IMR-90 (cell line): ENCODE data around the gene KDM6B. TPM values are rescaled to one million over a fixed set of nuclear protein-coding genes. Genes with fewer than 3 reads are reported as not detected.

Source experiments
- ATAC-seq: fragments of 200-7000 bp; cut with Tn5 transposase; 2 replicates; pipeline ENCODE4 v1.9.1; 2020; ENCODE audit warnings: low read depth, mild to moderate bottlenecking, moderate library complexity
- BruUV-seq: library from RNA; stranded (reverse); fragments of 400-500 nt; replicated peaks from 2 replicates; lab custom pipeline; 2021; lab: Mats Ljungman, UMichigan
- CTCF ChIA-PET: fragments of 300-600 bp; formaldehyde crosslinking; extraction: SDS; loops from one replicate; lab custom pipeline; 2021; ENCODE audit warnings: antibody characterized with exemption; lab: Yijun Ruan, JAX
- POLR2A ChIA-PET: fragments of 300-600 bp; sonication (Branson Sonifier 250); formaldehyde crosslinking; loops from one replicate; lab custom pipeline; 2022; ENCODE audit warnings: antibody characterized with exemption; ENCODE audit not compliant: unreplicated experiment; lab: Charles Lee
- DNase-seq: peaks from one replicate; pipeline ENCODE4 v3.0.0; 2013
- H2AFZ ChIP-seq: replicated peaks from 2 replicates; pipeline ENCODE3; 2013; ENCODE audit warnings: low read length, mild to moderate bottlenecking; ENCODE audit not compliant: poor library complexity
- H2AK5ac ChIP-seq: 2 replicates; pipeline ENCODE4 v1.6.1; 2013; ENCODE audit warnings: low read depth, low read length, inconsistent platforms
- H2AK9ac ChIP-seq: replicated peaks from 2 replicates; pipeline ENCODE3; 2013; ENCODE audit warnings: mild to moderate bottlenecking, low read depth, low read length, moderate library complexity; ENCODE audit not compliant: poor library complexity
- H2BK120ac ChIP-seq: 2 replicates; pipeline ENCODE4 v1.6.1; 2013; ENCODE audit warnings: low read depth, low read length, inconsistent platforms
- H2BK15ac ChIP-seq: 3 replicates; pipeline ENCODE4 v1.6.1; 2013; ENCODE audit warnings: low read depth, low read length, inconsistent platforms
- H2BK20ac ChIP-seq: 2 replicates; pipeline ENCODE4 v1.6.1; 2013; ENCODE audit warnings: low read depth, mild to moderate bottlenecking, inconsistent platforms, low read length, moderate library complexity
- H2BK5ac ChIP-seq: 2 replicates; pipeline ENCODE4 v1.6.1; 2013; ENCODE audit warnings: mild to moderate bottlenecking, low read depth, low read length, inconsistent platforms; ENCODE audit not compliant: poor library complexity, severe bottlenecking
- H3K14ac ChIP-seq: replicated peaks from 2 replicates; pipeline ENCODE4 v1.6.1; 2013; ENCODE audit warnings: low read depth, low read length, inconsistent platforms
- H3K18ac ChIP-seq: 2 replicates; pipeline ENCODE4 v1.6.1; 2013; ENCODE audit warnings: low read depth, low read length, control low read depth
- H3K23ac ChIP-seq: 2 replicates; pipeline ENCODE4 v1.6.1; 2013; ENCODE audit warnings: low read depth, low read length, inconsistent platforms
- H3K27ac ChIP-seq: 2 replicates; pipeline ENCODE4 v1.5.1; 2013; ENCODE audit warnings: mild to moderate bottlenecking, control low read depth, low read length; ENCODE audit not compliant: insufficient read depth
- H3K27me3 ChIP-seq: 2 replicates; pipeline ENCODE4 v1.6.1; 2013; ENCODE audit warnings: low read length; ENCODE audit not compliant: control insufficient read depth, insufficient read depth
- H3K36me3 ChIP-seq: 2 replicates; pipeline ENCODE4 v1.6.1; 2013; ENCODE audit warnings: low read length, mixed read lengths; ENCODE audit not compliant: control insufficient read depth, insufficient read depth
- H3K4ac ChIP-seq: 2 replicates; pipeline ENCODE4 v1.6.1; 2013; ENCODE audit warnings: low read depth, low read length, inconsistent platforms
- H3K4me1 ChIP-seq: 2 replicates; pipeline ENCODE4 v1.6.1; 2013; ENCODE audit warnings: low read length, mixed read lengths; ENCODE audit not compliant: control insufficient read depth, insufficient read depth
- H3K4me2 ChIP-seq: 2 replicates; pipeline ENCODE4 v1.6.1; 2013; ENCODE audit warnings: low read depth, mild to moderate bottlenecking, control low read depth, low read length, moderate library complexity
- H3K4me3 ChIP-seq: 2 replicates; pipeline ENCODE4 v1.5.1; 2013; ENCODE audit warnings: low read depth, mild to moderate bottlenecking, control low read depth, low read length, moderate library complexity; ENCODE audit not compliant: insufficient read depth
- H3K56ac ChIP-seq: 2 replicates; pipeline ENCODE4 v1.6.1; 2013; ENCODE audit warnings: low read length, inconsistent platforms; ENCODE audit not compliant: insufficient read depth; ENCODE audit errors: extremely low read depth
- H3K79me1 ChIP-seq, 2 experiments: 2 replicates each; pipeline ENCODE4 v1.6.1; 2013; ENCODE audit warnings: low read length in 2 of 2, inconsistent platforms in 1 of 2, low read depth in 1 of 2
- H3K9ac ChIP-seq: 2 replicates; pipeline ENCODE4 v1.6.1; 2013; ENCODE audit warnings: low read depth, low read length, control low read depth
- H3K9me1 ChIP-seq: 2 replicates; pipeline ENCODE4 v1.6.1; 2013; ENCODE audit warnings: low read length, inconsistent platforms; ENCODE audit not compliant: insufficient read depth
- H3K9me3 ChIP-seq: 2 replicates; pipeline ENCODE4 v1.6.1; 2013; ENCODE audit warnings: low read length; ENCODE audit not compliant: control insufficient read depth, insufficient read depth
- H4K20me1 ChIP-seq: 2 replicates; pipeline ENCODE4 v1.6.1; 2013; ENCODE audit warnings: low read length, inconsistent platforms; ENCODE audit not compliant: insufficient read depth
- H4K5ac ChIP-seq: 2 replicates; pipeline ENCODE4 v1.6.1; 2013; ENCODE audit warnings: mild to moderate bottlenecking, low read depth, low read length, control low read depth
- H4K8ac ChIP-seq, 2 experiments: 2 replicates each; pipeline ENCODE4 v1.6.1; 2013; ENCODE audit warnings: low read depth in 2 of 2, low read length in 2 of 2, control low read depth in 1 of 2, inconsistent platforms in 1 of 2
- H4K91ac ChIP-seq: 2 replicates; pipeline ENCODE4 v1.6.1; 2013; ENCODE audit warnings: low read depth, low read length, inconsistent platforms; ENCODE audit not compliant: insufficient read depth
- CHD1 ChIP-seq: IDR thresholded peaks from 2 replicates; pipeline ENCODE4 v1.6.1; 2012; ENCODE audit warnings: low read depth, low read length, improper control_type of control experiment
- ELK1 ChIP-seq: fragments of 150-350 bp; IDR thresholded peaks from 2 replicates; pipeline ENCODE4 v1.6.1; 2016; ENCODE audit warnings: low read depth, mild to moderate bottlenecking, low read length, moderate library complexity, borderline replicate concordance
- FOS ChIP-seq: fragments of 150-350 bp; IDR thresholded peaks from 2 replicates; pipeline ENCODE4 v1.6.1; 2016; ENCODE audit warnings: low read depth, low read length
- MAFK ChIP-seq: IDR thresholded peaks from 2 replicates; pipeline ENCODE4 v1.6.1; 2012; ENCODE audit warnings: low read depth, low read length, improper control_type of control experiment
- MAZ ChIP-seq: IDR thresholded peaks from 2 replicates; pipeline ENCODE4 v1.6.1; 2012; ENCODE audit warnings: low read depth, mild to moderate bottlenecking, low read length, improper control_type of control experiment, moderate library complexity, borderline replicate concordance
- MXI1 ChIP-seq: IDR thresholded peaks from 2 replicates; pipeline ENCODE4 v1.6.1; 2012; ENCODE audit warnings: low read depth, mild to moderate bottlenecking, low read length, moderate library complexity, borderline replicate concordance
- NFE2L2 ChIP-seq: fragments of 150-350 bp; IDR thresholded peaks from 2 replicates; pipeline ENCODE4 v1.6.1; 2016; ENCODE audit warnings: low read depth, mild to moderate bottlenecking, low read length
- POLR2A ChIP-seq: IDR thresholded peaks from 2 replicates; pipeline ENCODE4 v1.6.1; 2012; ENCODE audit warnings: mild to moderate bottlenecking, low read depth, low read length
- RAD21 ChIP-seq: IDR thresholded peaks from 2 replicates; pipeline ENCODE4 v1.6.1; 2012; ENCODE audit warnings: low read length, improper control_type of control experiment
- RFX5 ChIP-seq: IDR thresholded peaks from 2 replicates; pipeline ENCODE4 v1.8.0; 2012; ENCODE audit warnings: low read depth, mild to moderate bottlenecking, low read length, moderate library complexity
- USF2 ChIP-seq: fragments of 150-350 bp; IDR thresholded peaks from 2 replicates; pipeline ENCODE4 v1.6.1; 2017; ENCODE audit warnings: mild to moderate bottlenecking, antibody characterized with exemption, low read length, low read depth
- WGBS, 2 experiments: methylation state at CpG; one replicate each; pipeline versions ENCODE4 v1.1.5 to v1.1.7; 2013; ENCODE audit warnings: missing lambda C conversion rate in 2 of 2; ENCODE audit not compliant: insufficient read length in 1 of 2; ENCODE audit errors: extremely low coverage in 2 of 2; 5-methylcytosine and 5-hydroxymethylcytosine counted together
- dilution Hi-C: fragments of 300-500 bp; cut with HindIII; formaldehyde crosslinking; loops from one replicate; pipeline ENCODE4 v1.14.3; 2018; ENCODE audit warnings: low sequenced_read_pairs; ENCODE audit not compliant: unreplicated experiment
- in situ Hi-C: fragments of 300-500 bp; cut with MboI; formaldehyde crosslinking; loops from 3 replicates; pipeline ENCODE4 v1.14.3; 2019; ENCODE audit warnings: low sequenced_read_pairs, inconsistent platforms, mixed read lengths
- intact Hi-C: fragments of 100-400 bp; cut with micrococcal nuclease; formaldehyde crosslinking; loops from 2 replicates; pipeline ENCODE4 v1.10.0; 2022
- polyA plus RNA-seq, 3 experiments: library from polyadenylated mRNA; depleted of rRNA; stranded (reverse); fragments of >200 nt; gene quantifications; 2 replicates each; pipeline ENCODE4 v1.2.3, GENCODE V29; 2012; ENCODE audit warnings: low replicate concordance in 1 of 3
- total RNA-seq: library from RNA; depleted of rRNA; stranded (reverse); fragments of >200 nt; gene quantifications from 2 replicates; pipeline ENCODE4 v1.2.3, GENCODE V29; 2012
- TF ChIP-seq, protein P1 (sequence below): conservative IDR thresholded peaks from 2 replicates; pipeline ENCODE4 v1.5.1; 2012; ENCODE audit warnings: mild to moderate bottlenecking, low read depth, low read length, improper control_type of control experiment

KDM6B gene
- total and polyA plus RNA-seq, 2 of the 4 experiments (the other 2 are of a cell fraction), result 0.72 to 3.5 TPM

DNA sequence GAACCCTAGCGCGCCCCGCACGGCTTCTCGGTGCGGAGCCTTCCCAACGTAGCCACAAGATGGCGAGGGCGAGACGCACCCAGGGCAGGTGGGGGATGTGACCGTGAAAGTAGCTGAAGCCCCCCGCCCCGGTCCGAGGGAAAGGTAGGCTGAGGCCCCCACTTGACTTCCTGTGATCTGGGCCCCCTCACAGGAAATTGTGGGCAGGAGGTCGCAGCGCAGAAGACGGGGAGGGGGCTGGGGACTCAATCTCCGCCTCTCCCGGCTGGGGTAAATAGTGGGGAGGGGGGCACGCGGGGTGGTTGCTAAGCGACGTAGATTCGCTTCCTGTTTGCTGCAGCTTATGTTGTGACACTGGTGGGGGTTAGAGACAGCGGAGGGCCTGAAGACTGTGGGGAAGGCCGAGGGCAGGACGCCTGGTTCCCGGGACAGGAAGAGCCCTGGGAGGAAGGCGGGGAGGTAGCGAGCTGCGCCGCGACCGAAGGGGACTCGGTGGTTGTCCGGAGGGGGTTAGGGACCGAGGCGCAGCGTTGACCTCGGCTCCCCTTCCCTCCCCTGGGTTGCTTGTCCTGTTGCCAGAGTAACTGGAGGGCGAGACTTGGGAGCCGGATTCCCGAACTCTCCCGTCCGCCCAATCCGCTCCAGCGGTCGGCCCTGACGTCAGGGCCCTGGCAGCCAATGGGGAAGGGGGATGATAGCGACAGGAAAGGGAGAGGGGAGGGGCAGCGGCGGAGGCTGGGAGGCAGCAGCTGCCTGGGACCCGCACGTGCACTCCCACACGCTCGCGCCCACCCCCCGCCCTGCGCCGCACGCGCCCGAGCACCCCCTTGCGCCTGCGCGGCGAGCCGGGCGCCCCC lies 1.2 kb downstream of the KDM6B start:
- H3K18ac ChIP-seq, result peak overlapping the region; percentile 14; the same call in 1 of the 2 replicates
- H3K27me3 ChIP-seq, result peaks cover 4% of the 10 kb centered on the region
- peak; percentile 63 for ATAC-seq
- H3K79me1 ChIP-seq, result peaks cover 7 to 41% of the 10 kb centered on the region in 2 experiments; a peak in 3 of 4 replicates
- BruUV-seq, result no TSS peak
- H4K91ac ChIP-seq, result peak overlapping the region; percentile 16; the same call in 1 of the 2 replicates
- H3K56ac ChIP-seq, result no peak overlapping the region; the same call in 1 of the 2 replicates
- H3K4me2 ChIP-seq, result peak overlapping the region; percentile 91
- DNase-seq, result peak; percentile 99
- peak overlapping the region; percentile 64 for H3K4ac ChIP-seq
- peak overlapping the region; percentile 57; the same call in 1 of the 2 replicates for H3K23ac ChIP-seq
- H2BK120ac ChIP-seq, result no peak overlapping the region; the same call in 1 of the 2 replicates
- peak overlapping the region; percentile 90 for H3K9ac ChIP-seq
- intact Hi-C loops, result loop anchor here (1.0 to 5.0 kb wide), 2 partner anchors 16 to 483 kb away; partner anchors contain the start of gene KCTD11
- H3K14ac ChIP-seq, result peak overlapping the region; percentile 58; the same call in 1 of the 2 replicates
- H2AK5ac ChIP-seq, result peak overlapping the region; percentile 81
- no peak overlapping the region for H2BK20ac ChIP-seq
- no peaks in the 10 kb centered on the region for H3K9me3 ChIP-seq
- peak overlapping the region; percentile 50; the same call in 1 of the 3 replicates for H2BK15ac ChIP-seq
- in situ Hi-C loops, result no loop called here
- peaks cover 15% of the 10 kb centered on the region for H3K4me1 ChIP-seq
- peaks cover 22% of the 10 kb centered on the region for H4K20me1 ChIP-seq
- peaks cover 9% of the 10 kb centered on the region; the same call in 1 of the 2 replicates for H3K9me1 ChIP-seq
- ChIA-PET POLR2A (interaction anchor here (0.7 to 1.0 kb wide), 2 partner anchors 22 to 140 kb away, joined by 3 to 11 read pairs; partner anchors contain the start of gene NAA38), CTCF (interaction anchor here (0.5 to 0.8 kb wide), 5 partner anchors 10 to 343 kb away, joined by 3 to 4 read pairs (median 4); partner anchors contain the start of gene NAA38)
- dilution Hi-C loops, result no loop called here
- H2AFZ ChIP-seq, result peak overlapping the region; percentile 98
- peaks cover 3% of the 10 kb centered on the region; the same call in 1 of the 2 replicates for H3K36me3 ChIP-seq
- no peak overlapping the region for H4K5ac ChIP-seq
- peak overlapping the region; percentile 89 for H3K27ac ChIP-seq
- WGBS, 2 experiments, result 0% methylated on average over 3 of the region's 69 CpGs; no CpG with 5 or more reads in 1 of the 2 experiments
- peak overlapping the region in 1 of 2 experiments; percentile 77; a peak in 2 of 4 replicates for H4K8ac ChIP-seq
- H2AK9ac ChIP-seq, result peak overlapping the region; percentile 95
- peak overlapping the region; percentile 92 for H2BK5ac ChIP-seq
- H3K4me3 ChIP-seq, result peak overlapping the region; percentile 64
- TF ChIP-seq MAZ, result peak; percentile 96
- TF ChIP-seq RAD21, result peak; percentile 76
- TF ChIP-seq MXI1, result peak; percentile 79; the same call in 1 of the 2 replicates
- peak; percentile 72; the same call in 1 of the 2 replicates for TF ChIP-seq CHD1
- no peak for TF ChIP-seq NFE2L2
- TF ChIP-seq POLR2A, result peak; percentile 79
- TF ChIP-seq, protein P1, sequence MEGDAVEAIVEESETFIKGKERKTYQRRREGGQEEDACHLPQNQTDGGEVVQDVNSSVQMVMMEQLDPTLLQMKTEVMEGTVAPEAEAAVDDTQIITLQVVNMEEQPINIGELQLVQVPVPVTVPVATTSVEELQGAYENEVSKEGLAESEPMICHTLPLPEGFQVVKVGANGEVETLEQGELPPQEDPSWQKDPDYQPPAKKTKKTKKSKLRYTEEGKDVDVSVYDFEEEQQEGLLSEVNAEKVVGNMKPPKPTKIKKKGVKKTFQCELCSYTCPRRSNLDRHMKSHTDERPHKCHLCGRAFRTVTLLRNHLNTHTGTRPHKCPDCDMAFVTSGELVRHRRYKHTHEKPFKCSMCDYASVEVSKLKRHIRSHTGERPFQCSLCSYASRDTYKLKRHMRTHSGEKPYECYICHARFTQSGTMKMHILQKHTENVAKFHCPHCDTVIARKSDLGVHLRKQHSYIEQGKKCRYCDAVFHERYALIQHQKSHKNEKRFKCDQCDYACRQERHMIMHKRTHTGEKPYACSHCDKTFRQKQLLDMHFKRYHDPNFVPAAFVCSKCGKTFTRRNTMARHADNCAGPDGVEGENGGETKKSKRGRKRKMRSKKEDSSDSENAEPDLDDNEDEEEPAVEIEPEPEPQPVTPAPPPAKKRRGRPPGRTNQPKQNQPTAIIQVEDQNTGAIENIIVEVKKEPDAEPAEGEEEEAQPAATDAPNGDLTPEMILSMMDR, result peak; percentile 79
- TF ChIP-seq MAFK, result no peak
- TF ChIP-seq USF2, result peak; percentile 71
- TF ChIP-seq ELK1, result no peak
- no peak for TF ChIP-seq FOS
- peak; percentile 60; the same call in 1 of the 2 replicates for TF ChIP-seq RFX5
